Panc1 (cell line): ENCODE results near the gene SPATC1L. TPM values are rescaled to one million over a fixed set of nuclear protein-coding genes. Genes with fewer than 3 reads are reported as not detected.

Source experiments
- ATAC-seq: fragments of 200-7000 bp; cut with Tn5 transposase; 2 replicates; pipeline ENCODE4 v1.9.1; 2020; ENCODE audit warnings: mild to moderate bottlenecking, moderate library complexity
- BruUV-seq: library from RNA; stranded (reverse); fragments of 400-500 nt; replicated peaks from 2 replicates; lab custom pipeline; 2021; lab: Mats Ljungman, UMichigan
- CTCF ChIA-PET: fragments of 300-600 bp; sonication (Branson Sonifier 250); formaldehyde crosslinking; loops from one replicate; lab custom pipeline; 2022; ENCODE audit warnings: antibody characterized with exemption; lab: Charles Lee
- POLR2A ChIA-PET: fragments of 300-600 bp; sonication (Branson Sonifier 250); formaldehyde crosslinking; loops from one replicate; lab custom pipeline; 2022; ENCODE audit warnings: antibody characterized with exemption; lab: Charles Lee
- DNase-seq: peaks from one replicate; pipeline ENCODE4 v3.0.0-alpha.2; 2010; ENCODE audit warnings: low read depth, low spot score
- H3K27ac ChIP-seq: 2 replicates; pipeline ENCODE4 v1.5.1; 2011; ENCODE audit warnings: mild to moderate bottlenecking, low read length, inconsistent platforms
- H3K27me3 ChIP-seq: fragments of 200-500 bp; sonication (Bioruptor generic); 2 replicates; pipeline ENCODE4 v1.6.0; 2014; ENCODE audit warnings: low read length, inconsistent platforms; ENCODE audit not compliant: control insufficient read depth, insufficient read depth
- H3K36me3 ChIP-seq: fragments of 200-500 bp; sonication (Bioruptor generic); 2 replicates; pipeline ENCODE4 v1.5.1; 2014; ENCODE audit warnings: inconsistent platforms, mild to moderate bottlenecking, low read length, moderate library complexity; ENCODE audit not compliant: control insufficient read depth, insufficient read depth
- H3K4me1 ChIP-seq: 2 replicates; pipeline ENCODE4 v1.5.1; 2011; ENCODE audit warnings: inconsistent platforms, mild to moderate bottlenecking, low read length, moderate library complexity; ENCODE audit not compliant: control insufficient read depth, insufficient read depth
- H3K4me3 ChIP-seq, 2 experiments: 2 replicates each; pipeline ENCODE4 v1.5.1; 2011 to 2012; ENCODE audit warnings: low read depth in 2 of 2, low read length in 2 of 2, mild to moderate bottlenecking in 2 of 2, inconsistent platforms in 1 of 2, moderate library complexity in 1 of 2
- H3K9me3 ChIP-seq: fragments of 200-500 bp; sonication (Bioruptor generic); 2 replicates; pipeline ENCODE4 v1.5.1; 2014; ENCODE audit warnings: low read depth, mild to moderate bottlenecking, inconsistent platforms, low read length, moderate library complexity; ENCODE audit not compliant: control insufficient read depth, insufficient read depth
- POLR2AphosphoS5 ChIP-seq: IDR thresholded peaks from 2 replicates; pipeline ENCODE4 v1.6.1; 2012; ENCODE audit warnings: mild to moderate bottlenecking, low read depth, low read length, moderate library complexity
- SIN3A ChIP-seq: IDR thresholded peaks from 2 replicates; pipeline ENCODE4 v1.6.1; 2012; ENCODE audit warnings: low read depth, mild to moderate bottlenecking, low read length, moderate library complexity, borderline replicate concordance; ENCODE audit not compliant: insufficient read depth
- TCF7L2 ChIP-seq: IDR thresholded peaks from 2 replicates; pipeline ENCODE4 v1.6.1; 2011; ENCODE audit warnings: mild to moderate bottlenecking, low read depth, low read length, inconsistent platforms
- in situ Hi-C: cut with HindIII; loops from 2 replicates; pipeline ENCODE4 v1.10.0; 2016; ENCODE audit warnings: low sequenced_read_pairs, low pct_unique_long_range_greater_than_20kb
- intact Hi-C: fragments of 100-400 bp; cut with micrococcal nuclease; formaldehyde crosslinking; loops from one replicate; pipeline ENCODE4 v1.10.0; 2022; ENCODE audit not compliant: unreplicated experiment
- total RNA-seq: library from RNA; stranded (reverse); gene quantifications from one replicate; pipeline ENCODE4 v1.2.1, GENCODE V29; 2021; ENCODE audit not compliant: unreplicated experiment
- TF ChIP-seq, protein P1 (sequence below): fragments of 450-650 bp; IDR thresholded peaks from 2 replicates; pipeline ENCODE4 v1.5.1; 2017; ENCODE audit warnings: mild to moderate bottlenecking
- TF ChIP-seq, protein P2 (sequence below), 2 experiments: IDR thresholded peaks; 2 replicates each; pipeline ENCODE4 v1.6.1; 2011 to 2012; ENCODE audit warnings: low read depth in 2 of 2, control low read depth in 1 of 2, low read length in 1 of 2, mild to moderate bottlenecking in 1 of 2, moderate library complexity in 1 of 2; ENCODE audit not compliant: insufficient read depth in 1 of 2

Gene SPATC1L
- total RNA-seq, 1 experiment from 2014 or later, result 0.26 TPM

DNA sequence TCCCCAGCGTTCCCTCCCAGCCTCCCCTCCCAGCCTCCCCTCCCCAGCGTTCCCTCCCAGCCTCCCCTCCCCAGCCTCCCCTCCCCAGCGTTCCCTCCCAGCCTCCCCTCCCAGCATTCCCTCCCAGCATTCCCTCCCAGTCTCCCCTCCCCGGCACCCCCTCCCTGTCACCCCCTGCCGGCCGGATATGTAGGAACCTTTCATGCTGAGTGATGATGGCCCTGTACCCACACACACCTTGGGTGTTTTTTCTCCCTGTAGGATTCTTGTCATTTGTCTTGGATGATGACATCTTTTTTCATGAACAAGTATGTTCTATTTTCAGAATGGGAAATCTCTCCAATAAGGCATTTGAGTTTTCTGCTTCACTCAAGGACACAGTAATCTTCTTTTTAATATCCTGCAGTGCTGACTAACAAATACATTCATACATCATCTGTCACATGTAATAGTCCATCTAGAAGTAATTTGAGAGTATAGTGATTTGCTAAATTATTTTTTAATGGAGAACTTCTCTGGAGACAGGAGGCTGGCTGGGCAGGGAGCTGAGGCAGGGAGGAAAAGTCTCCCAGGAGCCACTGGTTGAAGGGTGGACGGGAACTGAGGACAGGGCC lies 48.4 kb downstream of the SPATC1L start:
- TF ChIP-seq, protein P1, sequence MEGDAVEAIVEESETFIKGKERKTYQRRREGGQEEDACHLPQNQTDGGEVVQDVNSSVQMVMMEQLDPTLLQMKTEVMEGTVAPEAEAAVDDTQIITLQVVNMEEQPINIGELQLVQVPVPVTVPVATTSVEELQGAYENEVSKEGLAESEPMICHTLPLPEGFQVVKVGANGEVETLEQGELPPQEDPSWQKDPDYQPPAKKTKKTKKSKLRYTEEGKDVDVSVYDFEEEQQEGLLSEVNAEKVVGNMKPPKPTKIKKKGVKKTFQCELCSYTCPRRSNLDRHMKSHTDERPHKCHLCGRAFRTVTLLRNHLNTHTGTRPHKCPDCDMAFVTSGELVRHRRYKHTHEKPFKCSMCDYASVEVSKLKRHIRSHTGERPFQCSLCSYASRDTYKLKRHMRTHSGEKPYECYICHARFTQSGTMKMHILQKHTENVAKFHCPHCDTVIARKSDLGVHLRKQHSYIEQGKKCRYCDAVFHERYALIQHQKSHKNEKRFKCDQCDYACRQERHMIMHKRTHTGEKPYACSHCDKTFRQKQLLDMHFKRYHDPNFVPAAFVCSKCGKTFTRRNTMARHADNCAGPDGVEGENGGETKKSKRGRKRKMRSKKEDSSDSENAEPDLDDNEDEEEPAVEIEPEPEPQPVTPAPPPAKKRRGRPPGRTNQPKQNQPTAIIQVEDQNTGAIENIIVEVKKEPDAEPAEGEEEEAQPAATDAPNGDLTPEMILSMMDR, result no peak
- TF ChIP-seq SIN3A, result no peak
- TF ChIP-seq, protein P2, sequence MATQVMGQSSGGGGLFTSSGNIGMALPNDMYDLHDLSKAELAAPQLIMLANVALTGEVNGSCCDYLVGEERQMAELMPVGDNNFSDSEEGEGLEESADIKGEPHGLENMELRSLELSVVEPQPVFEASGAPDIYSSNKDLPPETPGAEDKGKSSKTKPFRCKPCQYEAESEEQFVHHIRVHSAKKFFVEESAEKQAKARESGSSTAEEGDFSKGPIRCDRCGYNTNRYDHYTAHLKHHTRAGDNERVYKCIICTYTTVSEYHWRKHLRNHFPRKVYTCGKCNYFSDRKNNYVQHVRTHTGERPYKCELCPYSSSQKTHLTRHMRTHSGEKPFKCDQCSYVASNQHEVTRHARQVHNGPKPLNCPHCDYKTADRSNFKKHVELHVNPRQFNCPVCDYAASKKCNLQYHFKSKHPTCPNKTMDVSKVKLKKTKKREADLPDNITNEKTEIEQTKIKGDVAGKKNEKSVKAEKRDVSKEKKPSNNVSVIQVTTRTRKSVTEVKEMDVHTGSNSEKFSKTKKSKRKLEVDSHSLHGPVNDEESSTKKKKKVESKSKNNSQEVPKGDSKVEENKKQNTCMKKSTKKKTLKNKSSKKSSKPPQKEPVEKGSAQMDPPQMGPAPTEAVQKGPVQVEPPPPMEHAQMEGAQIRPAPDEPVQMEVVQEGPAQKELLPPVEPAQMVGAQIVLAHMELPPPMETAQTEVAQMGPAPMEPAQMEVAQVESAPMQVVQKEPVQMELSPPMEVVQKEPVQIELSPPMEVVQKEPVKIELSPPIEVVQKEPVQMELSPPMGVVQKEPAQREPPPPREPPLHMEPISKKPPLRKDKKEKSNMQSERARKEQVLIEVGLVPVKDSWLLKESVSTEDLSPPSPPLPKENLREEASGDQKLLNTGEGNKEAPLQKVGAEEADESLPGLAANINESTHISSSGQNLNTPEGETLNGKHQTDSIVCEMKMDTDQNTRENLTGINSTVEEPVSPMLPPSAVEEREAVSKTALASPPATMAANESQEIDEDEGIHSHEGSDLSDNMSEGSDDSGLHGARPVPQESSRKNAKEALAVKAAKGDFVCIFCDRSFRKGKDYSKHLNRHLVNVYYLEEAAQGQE (IDR thresholded peaks at IDR 0.05; ENCODE audit: insufficient read depth in 1 of 2, low read depth in 2 of 2, low read length in 1 of 2), result no peak
- no peak for TF ChIP-seq POLR2AphosphoS5
- no peak for TF ChIP-seq TCF7L2
- CTCF ChIA-PET, result no interaction called here
- in situ Hi-C loops, result no loop called here

DNA sequence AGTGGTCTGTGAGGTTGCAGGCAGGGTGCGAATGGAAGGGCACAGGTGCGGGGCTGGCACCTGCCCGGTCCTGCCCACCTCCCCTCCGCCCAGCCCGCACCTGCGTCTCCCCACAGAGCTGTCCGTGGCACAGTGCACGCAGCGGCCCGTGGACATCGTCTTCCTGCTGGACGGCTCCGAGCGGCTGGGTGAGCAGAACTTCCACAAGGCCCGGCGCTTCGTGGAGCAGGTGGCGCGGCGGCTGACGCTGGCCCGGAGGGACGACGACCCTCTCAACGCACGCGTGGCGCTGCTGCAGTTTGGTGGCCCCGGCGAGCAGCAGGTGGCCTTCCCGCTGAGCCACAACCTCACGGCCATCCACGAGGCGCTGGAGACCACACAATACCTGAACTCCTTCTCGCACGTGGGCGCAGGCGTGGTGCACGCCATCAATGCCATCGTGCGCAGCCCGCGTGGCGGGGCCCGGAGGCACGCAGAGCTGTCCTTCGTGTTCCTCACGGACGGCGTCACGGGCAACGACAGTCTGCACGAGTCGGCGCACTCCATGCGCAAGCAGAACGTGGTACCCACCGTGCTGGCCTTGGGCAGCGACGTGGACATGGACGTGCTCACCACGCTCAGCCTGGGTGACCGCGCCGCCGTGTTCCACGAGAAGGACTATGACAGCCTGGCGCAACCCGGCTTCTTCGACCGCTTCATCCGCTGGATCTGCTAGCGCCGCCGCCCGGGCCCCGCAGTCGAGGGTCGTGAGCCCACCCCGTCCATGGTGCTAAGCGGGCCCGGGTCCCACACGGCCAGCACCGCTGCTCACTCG lies 52.2 kb downstream of the SPATC1L start:
- no peaks in the 10 kb centered on the region for H3K27me3 ChIP-seq
- in situ Hi-C loops, result no loop called here
- H3K27ac ChIP-seq, result no peak overlapping the region
- no TSS peak for BruUV-seq
- intact Hi-C loops, result no loop called here
- no peak for DNase-seq
- TF ChIP-seq SIN3A (no peak), POLR2AphosphoS5 (no peak), TCF7L2 (no peak)
- TF ChIP-seq, protein P2 (IDR thresholded peaks at IDR 0.05; ENCODE audit: insufficient read depth in 1 of 2, low read depth in 2 of 2, low read length in 1 of 2), result no peak
- TF ChIP-seq, protein P1, result no peak
- CTCF ChIA-PET, result no interaction called here
- no peaks in the 10 kb centered on the region for H3K36me3 ChIP-seq
- H3K9me3 ChIP-seq, result no peaks in the 10 kb centered on the region
- POLR2A ChIA-PET, result no interaction called here
- H3K4me3 ChIP-seq, result no peak overlapping the region
- H3K4me1 ChIP-seq, result no peaks in the 10 kb centered on the region
- ATAC-seq, result no peak

More for the DNA sequence above, 48.4 kb downstream of the SPATC1L start:
- H3K27ac ChIP-seq, result no peak overlapping the region
- no peak for DNase-seq
- no TSS peak for BruUV-seq
- H3K9me3 ChIP-seq, result no peaks in the 10 kb centered on the region
- intact Hi-C loops, result no loop called here
- ATAC-seq, result no peak
- H3K36me3 ChIP-seq, result no peaks in the 10 kb centered on the region
- POLR2A ChIA-PET, result no interaction called here
- no peaks in the 10 kb centered on the region for H3K4me1 ChIP-seq
- H3K4me3 ChIP-seq, result no peak overlapping the region
- H3K27me3 ChIP-seq, result no peaks in the 10 kb centered on the region
